SK-N-SH treated with all-trans-retinoic acid at 6 μM for 48 hours (cell line): ENCODE measurements around the gene UGT1A6.

ENCODE experiments used
- ATAC-seq: fragments of 200-7000 bp; cut with Tn5 transposase; 3 replicates; pipeline ENCODE4 v1.9.1; 2020; ENCODE audit warnings: mild to moderate bottlenecking, moderate library complexity
- ARNTL ChIP-seq: fragments of 450-650 bp; formaldehyde crosslinking; IDR thresholded peaks from 2 replicates; pipeline ENCODE4 v1.5.0; 2020; ENCODE audit warnings: low read depth, mild to moderate bottlenecking, moderate library complexity, borderline replicate concordance
- CSDC2 ChIP-seq: fragments of 250-450 bp; sonication (Bioruptor Pico); IDR thresholded peaks from 2 replicates; pipeline ENCODE4 v1.5.0; 2020; ENCODE audit warnings: mild to moderate bottlenecking, moderate library complexity
- ESRRG ChIP-seq: fragments of 250-450 bp; sonication (Bioruptor Pico); IDR thresholded peaks from 2 replicates; pipeline ENCODE4 v1.6.1; 2021; ENCODE audit warnings: mild to moderate bottlenecking
- GLIS3 ChIP-seq: fragments of 250-450 bp; sonication (Bioruptor Pico); IDR thresholded peaks from 2 replicates; pipeline ENCODE4 v1.5.0; 2020; ENCODE audit warnings: mild to moderate bottlenecking, moderate library complexity
- ISL1 ChIP-seq: fragments of 250-450 bp; sonication (Bioruptor Pico); IDR thresholded peaks from 2 replicates; pipeline ENCODE4 v2.1.2; 2022; ENCODE audit warnings: mild to moderate bottlenecking, moderate library complexity
- OSR1 ChIP-seq: fragments of 250-450 bp; sonication (Bioruptor Pico); IDR thresholded peaks from 2 replicates; pipeline ENCODE4 v1.8.0; 2022; ENCODE audit warnings: moderate library complexity, mild to moderate bottlenecking, inconsistent platforms
- PPARA ChIP-seq: fragments of 250-450 bp; sonication (Bioruptor Pico); IDR thresholded peaks from 2 replicates; pipeline ENCODE4 v1.5.0; 2020; ENCODE audit warnings: mild to moderate bottlenecking, borderline replicate concordance
- RARB ChIP-seq: fragments of 250-450 bp; sonication (Bioruptor Pico); IDR thresholded peaks from 2 replicates; pipeline ENCODE4 v1.8.0; 2021; ENCODE audit warnings: mild to moderate bottlenecking, moderate library complexity
- SNAI2 ChIP-seq: fragments of 250-450 bp; sonication (Bioruptor Pico); IDR thresholded peaks from 2 replicates; pipeline ENCODE4 v1.5.0; 2020; ENCODE audit warnings: mild to moderate bottlenecking, moderate library complexity
- TCF4 ChIP-seq: fragments of 250-450 bp; sonication (Bioruptor Pico); IDR thresholded peaks from 2 replicates; pipeline ENCODE4 v1.8.0; 2021; ENCODE audit warnings: mild to moderate bottlenecking, moderate library complexity, borderline replicate concordance
- TOX ChIP-seq: fragments of 250-450 bp; sonication (Bioruptor Pico); IDR thresholded peaks from 2 replicates; pipeline ENCODE4 v1.8.0; 2021; ENCODE audit warnings: mild to moderate bottlenecking, moderate library complexity, borderline replicate concordance
- ZC3H10 ChIP-seq: fragments of 250-450 bp; sonication (Bioruptor Pico); IDR thresholded peaks from 2 replicates; pipeline ENCODE4 v1.5.1; 2021; ENCODE audit warnings: mild to moderate bottlenecking, moderate library complexity
- ZFP3 ChIP-seq: fragments of 250-450 bp; sonication (Bioruptor Pico); IDR thresholded peaks from 2 replicates; pipeline ENCODE4 v1.5.0; 2020; ENCODE audit warnings: mild to moderate bottlenecking, moderate library complexity
- ZFP30 ChIP-seq: fragments of 450-650 bp; formaldehyde crosslinking; IDR thresholded peaks from 2 replicates; pipeline ENCODE4 v1.5.0; 2022; ENCODE audit warnings: mild to moderate bottlenecking, moderate library complexity
- ZNF565 ChIP-seq: fragments of 450-650 bp; formaldehyde crosslinking; conservative IDR thresholded peaks from 2 replicates; pipeline ENCODE4 v1.5.0; 2020; ENCODE audit warnings: low read depth, mild to moderate bottlenecking, moderate library complexity
- ZNF70 ChIP-seq: fragments of 450-650 bp; formaldehyde crosslinking; IDR thresholded peaks from 2 replicates; pipeline ENCODE4 v1.5.0; 2020; ENCODE audit warnings: mild to moderate bottlenecking, moderate library complexity
- TF ChIP-seq, protein P1 (sequence below): fragments of 250-450 bp; sonication (Bioruptor Pico); IDR thresholded peaks from 2 replicates; pipeline ENCODE4 v1.5.1; 2021; ENCODE audit warnings: mild to moderate bottlenecking, moderate library complexity
- TF ChIP-seq, protein P2 (sequence below): fragments of 250-450 bp; sonication (Bioruptor Pico); IDR thresholded peaks from 2 replicates; pipeline ENCODE4 v1.5.0; 2020; ENCODE audit warnings: mild to moderate bottlenecking, moderate library complexity
- TF ChIP-seq, protein P3 (sequence below): fragments of 250-450 bp; sonication (Bioruptor Pico); IDR thresholded peaks from 2 replicates; pipeline ENCODE4 v1.8.0; 2021; ENCODE audit warnings: low read depth, mild to moderate bottlenecking, moderate library complexity, borderline replicate concordance
- TF ChIP-seq, protein P4 (sequence below): fragments of 250-450 bp; sonication (Bioruptor Pico); IDR thresholded peaks from 2 replicates; pipeline ENCODE4 v1.8.0; 2020; ENCODE audit warnings: mild to moderate bottlenecking, moderate library complexity, borderline replicate concordance

The UGT1A6 gene

DNA sequence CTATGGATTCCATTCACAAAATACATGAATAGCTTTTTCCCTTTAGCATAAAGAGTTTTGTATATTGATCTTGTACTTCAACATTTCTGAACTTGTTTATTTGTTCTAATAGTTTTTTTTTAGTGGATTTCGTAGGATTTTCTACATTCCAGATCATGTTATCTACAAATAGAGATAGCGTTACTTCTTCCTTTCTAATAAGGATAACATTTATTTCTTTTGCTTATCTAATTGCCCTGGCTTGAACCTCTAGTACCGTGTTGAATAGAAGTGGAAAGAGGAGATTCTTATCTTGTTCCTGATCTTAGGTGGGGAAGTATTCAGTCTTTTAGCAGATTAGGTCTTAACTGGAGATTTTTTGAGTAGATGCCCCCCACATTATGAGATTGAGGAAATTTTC lies 9.5 kb downstream of the UGT1A6 start (continued):
- TF ChIP-seq, protein P1, sequence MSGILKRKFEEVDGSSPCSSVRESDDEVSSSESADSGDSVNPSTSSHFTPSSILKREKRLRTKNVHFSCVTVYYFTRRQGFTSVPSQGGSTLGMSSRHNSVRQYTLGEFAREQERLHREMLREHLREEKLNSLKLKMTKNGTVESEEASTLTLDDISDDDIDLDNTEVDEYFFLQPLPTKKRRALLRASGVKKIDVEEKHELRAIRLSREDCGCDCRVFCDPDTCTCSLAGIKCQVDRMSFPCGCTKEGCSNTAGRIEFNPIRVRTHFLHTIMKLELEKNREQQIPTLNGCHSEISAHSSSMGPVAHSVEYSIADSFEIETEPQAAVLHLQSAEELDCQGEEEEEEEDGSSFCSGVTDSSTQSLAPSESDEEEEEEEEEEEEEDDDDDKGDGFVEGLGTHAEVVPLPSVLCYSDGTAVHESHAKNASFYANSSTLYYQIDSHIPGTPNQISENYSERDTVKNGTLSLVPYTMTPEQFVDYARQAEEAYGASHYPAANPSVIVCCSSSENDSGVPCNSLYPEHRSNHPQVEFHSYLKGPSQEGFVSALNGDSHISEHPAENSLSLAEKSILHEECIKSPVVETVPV (CRISPR knock-in tag): no peak
- TF ChIP-seq ZNF565 (no peak), ZNF70 (CRISPR knock-in tag) (no peak), RARB (CRISPR knock-in tag) (no peak), ZC3H10 (CRISPR knock-in tag) (no peak), ISL1 (CRISPR knock-in tag) (no peak), TCF4 (CRISPR knock-in tag) (no peak), ARNTL (CRISPR knock-in tag) (no peak)
- TF ChIP-seq, protein P2, sequence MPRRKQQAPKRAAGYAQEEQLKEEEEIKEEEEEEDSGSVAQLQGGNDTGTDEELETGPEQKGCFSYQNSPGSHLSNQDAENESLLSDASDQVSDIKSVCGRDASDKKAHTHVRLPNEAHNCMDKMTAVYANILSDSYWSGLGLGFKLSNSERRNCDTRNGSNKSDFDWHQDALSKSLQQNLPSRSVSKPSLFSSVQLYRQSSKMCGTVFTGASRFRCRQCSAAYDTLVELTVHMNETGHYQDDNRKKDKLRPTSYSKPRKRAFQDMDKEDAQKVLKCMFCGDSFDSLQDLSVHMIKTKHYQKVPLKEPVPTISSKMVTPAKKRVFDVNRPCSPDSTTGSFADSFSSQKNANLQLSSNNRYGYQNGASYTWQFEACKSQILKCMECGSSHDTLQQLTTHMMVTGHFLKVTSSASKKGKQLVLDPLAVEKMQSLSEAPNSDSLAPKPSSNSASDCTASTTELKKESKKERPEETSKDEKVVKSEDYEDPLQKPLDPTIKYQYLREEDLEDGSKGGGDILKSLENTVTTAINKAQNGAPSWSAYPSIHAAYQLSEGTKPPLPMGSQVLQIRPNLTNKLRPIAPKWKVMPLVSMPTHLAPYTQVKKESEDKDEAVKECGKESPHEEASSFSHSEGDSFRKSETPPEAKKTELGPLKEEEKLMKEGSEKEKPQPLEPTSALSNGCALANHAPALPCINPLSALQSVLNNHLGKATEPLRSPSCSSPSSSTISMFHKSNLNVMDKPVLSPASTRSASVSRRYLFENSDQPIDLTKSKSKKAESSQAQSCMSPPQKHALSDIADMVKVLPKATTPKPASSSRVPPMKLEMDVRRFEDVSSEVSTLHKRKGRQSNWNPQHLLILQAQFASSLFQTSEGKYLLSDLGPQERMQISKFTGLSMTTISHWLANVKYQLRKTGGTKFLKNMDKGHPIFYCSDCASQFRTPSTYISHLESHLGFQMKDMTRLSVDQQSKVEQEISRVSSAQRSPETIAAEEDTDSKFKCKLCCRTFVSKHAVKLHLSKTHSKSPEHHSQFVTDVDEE (CRISPR knock-in tag): no peak

DNA sequence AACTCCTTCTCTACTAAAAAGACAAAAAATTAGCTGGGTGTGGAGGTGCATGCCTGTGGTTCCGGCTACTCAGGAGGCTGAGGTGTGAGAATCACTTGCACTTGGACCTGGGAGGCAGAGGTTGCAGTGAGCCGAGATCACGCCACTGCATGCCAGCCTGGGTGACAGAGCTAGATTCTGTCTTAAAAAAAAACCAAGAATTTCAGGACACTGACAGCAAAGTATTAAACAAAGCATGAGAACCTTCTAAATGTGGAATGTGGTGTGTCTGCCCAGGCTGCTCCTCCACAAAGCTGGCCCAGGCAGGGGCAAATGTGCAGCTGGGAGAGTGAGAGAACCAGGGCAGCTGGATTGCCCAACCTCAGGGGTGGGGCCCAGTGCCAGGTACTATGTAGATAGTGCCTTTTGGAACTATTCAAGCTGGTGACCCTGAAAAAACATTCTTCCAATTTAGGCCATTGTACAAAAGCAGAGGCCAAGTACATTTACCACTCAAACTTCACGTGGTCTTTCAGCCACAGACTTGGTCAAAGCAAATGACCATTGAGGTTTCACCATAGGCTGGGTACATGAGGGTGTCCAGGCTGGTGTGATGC lies 13.3 kb downstream of the UGT1A6 start:
- no peak for ATAC-seq

More for the DNA sequence above, 13.3 kb downstream of the UGT1A6 start:
- TF ChIP-seq ZNF70 (CRISPR knock-in tag): no peak
- TF ChIP-seq CSDC2 (CRISPR knock-in tag): no peak
- no peak for TF ChIP-seq ESRRG (CRISPR knock-in tag)
- no peak for TF ChIP-seq ZC3H10 (CRISPR knock-in tag)
- no peak for TF ChIP-seq SNAI2
- no peak for TF ChIP-seq ZNF565
- TF ChIP-seq PPARA (CRISPR knock-in tag): no peak
- TF ChIP-seq ARNTL (CRISPR knock-in tag): no peak
- TF ChIP-seq GLIS3 (CRISPR knock-in tag): no peak
- TF ChIP-seq ZFP3: no peak
- TF ChIP-seq, protein P2 (CRISPR knock-in tag): no peak
- TF ChIP-seq, protein P1 (CRISPR knock-in tag): no peak
- TF ChIP-seq, protein P3, sequence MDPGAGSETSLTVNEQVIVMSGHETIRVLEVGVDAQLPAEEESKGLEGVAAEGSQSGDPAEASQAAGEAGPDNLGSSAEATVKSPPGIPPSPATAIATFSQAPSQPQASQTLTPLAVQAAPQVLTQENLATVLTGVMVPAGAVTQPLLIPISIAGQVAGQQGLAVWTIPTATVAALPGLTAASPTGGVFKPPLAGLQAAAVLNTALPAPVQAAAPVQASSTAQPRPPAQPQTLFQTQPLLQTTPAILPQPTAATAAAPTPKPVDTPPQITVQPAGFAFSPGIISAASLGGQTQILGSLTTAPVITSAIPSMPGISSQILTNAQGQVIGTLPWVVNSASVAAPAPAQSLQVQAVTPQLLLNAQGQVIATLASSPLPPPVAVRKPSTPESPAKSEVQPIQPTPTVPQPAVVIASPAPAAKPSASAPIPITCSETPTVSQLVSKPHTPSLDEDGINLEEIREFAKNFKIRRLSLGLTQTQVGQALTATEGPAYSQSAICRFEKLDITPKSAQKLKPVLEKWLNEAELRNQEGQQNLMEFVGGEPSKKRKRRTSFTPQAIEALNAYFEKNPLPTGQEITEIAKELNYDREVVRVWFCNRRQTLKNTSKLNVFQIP (CRISPR knock-in tag): no peak
- no peak for TF ChIP-seq RARB (CRISPR knock-in tag)
- TF ChIP-seq, protein P4, sequence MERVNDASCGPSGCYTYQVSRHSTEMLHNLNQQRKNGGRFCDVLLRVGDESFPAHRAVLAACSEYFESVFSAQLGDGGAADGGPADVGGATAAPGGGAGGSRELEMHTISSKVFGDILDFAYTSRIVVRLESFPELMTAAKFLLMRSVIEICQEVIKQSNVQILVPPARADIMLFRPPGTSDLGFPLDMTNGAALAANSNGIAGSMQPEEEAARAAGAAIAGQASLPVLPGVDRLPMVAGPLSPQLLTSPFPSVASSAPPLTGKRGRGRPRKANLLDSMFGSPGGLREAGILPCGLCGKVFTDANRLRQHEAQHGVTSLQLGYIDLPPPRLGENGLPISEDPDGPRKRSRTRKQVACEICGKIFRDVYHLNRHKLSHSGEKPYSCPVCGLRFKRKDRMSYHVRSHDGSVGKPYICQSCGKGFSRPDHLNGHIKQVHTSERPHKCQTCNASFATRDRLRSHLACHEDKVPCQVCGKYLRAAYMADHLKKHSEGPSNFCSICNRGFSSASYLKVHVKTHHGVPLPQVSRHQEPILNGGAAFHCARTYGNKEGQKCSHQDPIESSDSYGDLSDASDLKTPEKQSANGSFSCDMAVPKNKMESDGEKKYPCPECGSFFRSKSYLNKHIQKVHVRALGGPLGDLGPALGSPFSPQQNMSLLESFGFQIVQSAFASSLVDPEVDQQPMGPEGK (CRISPR knock-in tag): no peak
- TF ChIP-seq OSR1 (CRISPR knock-in tag): no peak
- no peak for TF ChIP-seq ZFP30 (CRISPR knock-in tag)
- no peak for TF ChIP-seq TOX (CRISPR knock-in tag)
